GM18526 (cell line): Measurements from ENCODE around the gene GFPT2.

Experiments used
- POLR2A ChIP-seq: IDR thresholded peaks from 3 replicates; pipeline ENCODE4 v1.6.1; 2011; ENCODE audit not compliant: insufficient read length; ENCODE audit errors: extremely low read depth

GFPT2 gene

DNA sequence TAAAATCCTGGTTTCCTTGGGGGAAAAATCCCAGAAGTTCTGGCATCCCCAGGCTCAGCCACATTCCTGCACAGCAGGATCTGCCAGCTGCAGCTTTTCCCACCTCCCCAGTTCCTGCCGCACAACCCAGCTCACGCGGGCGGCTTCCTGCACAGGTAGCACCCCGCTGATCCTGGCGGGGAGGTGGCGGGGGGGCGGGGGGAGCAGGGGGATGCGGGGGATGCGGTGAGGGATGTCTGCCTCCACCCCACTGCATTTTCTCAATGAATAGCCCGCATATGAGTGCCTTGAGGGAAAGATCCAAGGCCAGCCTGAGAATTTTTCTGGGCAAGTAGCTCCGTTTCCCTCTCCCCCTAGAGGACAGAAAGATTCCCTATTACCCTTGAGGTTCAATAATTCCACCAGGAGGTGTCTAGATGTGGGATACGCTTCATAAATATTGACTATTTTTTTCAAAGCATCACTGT is 21.1 kb downstream of the GFPT2 start:
- TF ChIP-seq POLR2A: no peak

DNA sequence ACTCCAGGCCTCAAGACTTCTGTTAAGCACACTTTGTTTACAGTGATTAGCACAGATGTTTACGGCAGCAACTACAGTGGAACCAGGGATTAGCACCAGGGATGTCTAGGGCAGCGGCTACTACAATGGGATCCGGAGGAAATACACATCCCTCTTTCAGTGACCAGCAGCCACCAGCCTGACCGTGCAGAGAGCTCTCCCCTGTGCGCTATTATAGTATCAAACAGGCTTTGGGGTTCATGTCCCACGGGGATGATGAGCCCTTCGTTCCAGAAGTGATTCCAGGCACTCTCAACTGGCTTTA is 21.5 kb downstream of the GFPT2 start:
- no peak for TF ChIP-seq POLR2A

DNA sequence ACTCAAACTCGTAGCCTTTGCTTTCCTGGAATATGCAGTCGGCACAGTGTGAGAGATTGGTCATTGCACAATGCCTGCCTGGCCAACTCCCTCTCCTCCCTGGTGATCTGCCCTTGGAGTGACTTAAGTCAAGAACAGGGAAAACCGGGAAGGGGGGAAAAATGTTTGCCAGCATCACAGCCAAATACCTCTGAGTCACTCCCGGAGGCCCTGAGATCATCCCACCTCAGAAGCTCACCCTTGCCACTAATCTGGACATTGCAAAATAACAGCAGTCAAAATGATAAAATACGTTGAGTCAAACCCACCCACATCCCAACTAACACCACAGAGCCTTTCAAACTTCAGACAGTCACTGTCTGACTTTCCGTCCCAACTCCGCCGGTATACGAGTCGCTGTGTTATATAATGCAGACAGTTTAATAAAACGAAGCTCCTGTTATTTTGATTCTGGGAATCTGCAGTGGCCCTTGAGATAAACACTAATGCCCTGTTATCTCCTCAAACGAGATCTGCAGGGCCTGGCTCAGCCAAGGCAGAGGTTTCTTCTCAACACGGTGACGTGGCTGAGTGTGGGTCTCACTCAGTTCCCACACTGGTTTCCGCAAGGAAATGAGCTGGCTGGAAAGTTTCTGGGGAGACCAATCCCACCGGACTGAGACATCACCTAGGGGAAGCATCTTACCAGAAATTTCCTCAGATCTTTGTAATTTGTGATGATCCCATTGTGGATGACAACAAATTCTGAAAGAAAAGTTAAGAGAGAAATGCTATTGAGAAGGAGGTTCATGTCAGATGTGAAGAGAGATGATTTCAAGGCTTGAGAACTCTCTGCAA is 22.1 kb downstream of the GFPT2 start:
- TF ChIP-seq POLR2A: no peak

DNA sequence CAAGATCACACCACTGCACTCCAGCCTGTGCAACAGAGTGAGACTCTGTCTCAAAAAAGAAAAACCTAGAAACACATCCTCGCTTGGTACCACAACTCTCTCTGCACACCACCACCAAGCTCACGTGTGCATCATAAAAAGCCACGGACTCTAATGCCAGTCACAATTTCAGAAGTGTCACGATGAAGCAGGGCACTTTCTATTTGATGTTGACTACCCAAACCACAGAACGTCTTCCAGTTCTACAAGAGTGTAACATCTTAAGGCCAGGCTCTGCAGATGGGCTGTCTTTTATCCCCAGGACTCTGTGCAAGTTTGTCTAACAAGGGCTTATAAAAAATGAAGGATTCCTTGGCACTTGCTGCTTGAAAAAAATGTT is 22.9 kb downstream of the GFPT2 start:
- TF ChIP-seq POLR2A: no peak

DNA sequence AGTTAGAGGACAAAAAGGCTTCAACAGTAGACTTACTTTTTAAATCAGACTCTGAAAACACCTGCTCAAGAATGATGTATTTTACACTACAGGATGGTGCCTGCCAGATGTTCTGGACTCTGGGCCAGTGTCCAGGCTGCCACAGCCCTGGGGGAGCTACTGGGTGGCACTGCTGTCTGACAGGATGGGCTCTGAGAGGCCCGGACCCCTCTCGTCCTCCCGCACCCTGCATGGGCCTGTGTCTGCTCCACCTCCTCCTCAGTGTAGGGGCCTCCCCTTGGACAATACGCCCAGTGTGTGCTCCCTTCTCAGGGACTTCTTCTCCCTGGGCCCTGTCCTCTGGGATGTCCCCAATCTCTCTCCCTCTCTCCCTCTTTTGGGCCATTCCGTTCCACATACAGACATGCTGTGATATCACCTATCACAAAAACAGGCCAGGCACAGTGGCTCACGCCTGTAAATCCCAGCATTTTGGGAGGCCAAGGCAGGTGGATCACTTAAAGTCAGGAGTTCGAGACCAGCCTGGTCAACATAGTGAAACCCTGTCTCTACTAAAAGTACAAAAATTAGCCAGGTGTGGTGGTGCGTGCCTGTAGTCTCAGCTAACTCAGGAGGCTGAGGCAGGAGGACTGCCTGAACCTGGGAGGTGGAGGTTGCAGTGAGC is 23.4 kb downstream of the GFPT2 start:
- no peak for TF ChIP-seq POLR2A

DNA sequence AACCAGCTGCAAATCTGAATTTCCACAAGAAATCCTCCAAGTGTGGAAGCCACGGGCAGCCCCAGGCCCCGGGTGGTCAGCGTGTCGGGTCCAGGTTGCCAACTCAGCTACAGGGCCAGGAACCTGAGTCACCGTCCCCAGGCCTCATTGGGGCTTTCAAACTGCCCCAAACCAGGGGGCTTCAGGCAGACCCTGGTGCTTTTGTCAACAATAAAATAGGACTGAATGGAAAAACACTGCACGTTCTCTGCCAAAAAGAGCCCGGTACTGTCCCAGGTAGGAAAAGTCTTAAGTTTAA is 24.0 kb downstream of the GFPT2 start:
- TF ChIP-seq POLR2A: no peak

DNA sequence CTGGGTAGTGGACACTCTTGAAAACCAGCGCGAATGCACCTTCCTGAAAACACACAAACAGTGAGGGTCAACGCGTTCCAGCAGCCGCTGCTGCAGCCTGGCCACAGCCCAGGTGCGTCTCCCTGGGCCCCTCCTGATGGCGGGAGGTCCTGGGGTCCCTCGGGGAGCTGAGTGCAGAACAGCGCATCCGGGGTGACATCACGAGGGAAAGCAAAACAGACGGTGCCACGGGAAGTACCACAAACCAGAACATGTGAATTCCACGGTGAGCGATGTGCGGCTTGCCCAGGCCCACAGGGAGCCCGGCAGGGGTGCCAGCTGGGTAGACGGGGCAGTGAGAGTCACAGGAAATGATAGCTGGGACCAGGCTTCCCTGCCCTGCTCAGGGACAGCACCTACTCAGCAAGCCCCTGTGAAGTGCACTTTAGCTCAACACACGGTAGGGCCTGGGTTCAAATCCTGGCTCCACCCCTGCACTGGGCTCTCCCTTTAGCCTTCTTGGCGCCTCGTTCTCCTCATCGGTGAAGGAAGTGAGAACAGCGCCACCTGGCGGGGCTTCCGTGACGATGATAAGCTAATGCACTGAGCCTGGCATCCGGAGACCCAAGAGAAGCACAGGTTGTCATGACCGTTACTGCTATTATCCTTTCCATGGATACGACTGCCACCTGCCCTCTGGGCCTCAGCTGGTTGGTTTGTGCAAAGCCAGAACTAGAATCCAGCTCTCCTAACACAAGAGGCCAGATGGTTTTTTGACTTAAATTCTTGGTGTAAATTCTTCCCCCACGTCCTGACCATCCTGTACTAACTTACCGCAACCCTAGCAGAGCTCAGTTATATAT is 24.6 kb downstream of the GFPT2 start:
- no peak for TF ChIP-seq POLR2A

DNA sequence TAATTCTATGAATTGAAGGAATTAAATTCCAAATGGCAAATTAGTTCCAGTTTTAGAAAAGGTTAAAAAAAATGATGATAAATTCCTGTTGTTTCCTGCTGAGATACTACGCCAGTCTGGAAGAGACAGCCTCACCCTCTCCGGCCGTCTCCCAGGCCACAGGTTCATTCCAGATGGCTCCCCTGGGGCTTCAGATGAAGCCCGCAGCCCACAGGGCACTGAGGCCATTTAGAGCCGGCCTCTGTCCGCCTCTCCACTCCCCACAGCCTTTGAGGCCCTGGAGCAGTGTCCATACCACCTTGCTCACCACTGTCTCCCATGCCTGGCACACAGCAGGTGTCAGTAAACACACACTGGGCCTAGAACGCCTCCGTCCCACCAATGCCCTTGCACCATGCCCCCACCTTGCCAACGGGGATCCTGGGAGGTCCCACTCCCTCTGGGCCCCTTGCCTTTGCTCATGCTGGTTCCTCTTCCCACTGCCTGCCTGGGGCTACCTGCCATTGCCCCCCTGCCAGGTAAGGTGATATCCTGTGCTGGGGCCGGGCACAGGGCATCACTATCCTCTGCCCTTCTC is 26.1 kb downstream of the GFPT2 start:
- no peak for TF ChIP-seq POLR2A

DNA sequence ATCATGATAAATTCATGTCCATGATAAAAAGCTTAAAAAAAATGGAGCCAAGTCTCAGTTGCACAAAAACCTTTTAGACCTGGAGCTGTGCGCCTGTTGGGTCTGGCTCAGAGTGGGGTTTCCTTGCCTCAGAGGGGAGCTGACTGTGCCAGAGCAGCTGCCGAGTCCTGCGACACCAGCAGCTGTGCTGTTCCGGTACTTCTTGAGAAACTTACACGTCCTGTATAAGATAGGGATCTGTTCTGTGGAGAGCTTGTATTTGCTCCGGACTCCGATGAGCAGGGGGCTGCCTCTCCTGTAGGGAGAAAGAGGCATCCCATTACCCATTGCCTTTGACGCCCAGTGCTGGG is 28.6 kb downstream of the GFPT2 start:
- no peak for TF ChIP-seq POLR2A

DNA sequence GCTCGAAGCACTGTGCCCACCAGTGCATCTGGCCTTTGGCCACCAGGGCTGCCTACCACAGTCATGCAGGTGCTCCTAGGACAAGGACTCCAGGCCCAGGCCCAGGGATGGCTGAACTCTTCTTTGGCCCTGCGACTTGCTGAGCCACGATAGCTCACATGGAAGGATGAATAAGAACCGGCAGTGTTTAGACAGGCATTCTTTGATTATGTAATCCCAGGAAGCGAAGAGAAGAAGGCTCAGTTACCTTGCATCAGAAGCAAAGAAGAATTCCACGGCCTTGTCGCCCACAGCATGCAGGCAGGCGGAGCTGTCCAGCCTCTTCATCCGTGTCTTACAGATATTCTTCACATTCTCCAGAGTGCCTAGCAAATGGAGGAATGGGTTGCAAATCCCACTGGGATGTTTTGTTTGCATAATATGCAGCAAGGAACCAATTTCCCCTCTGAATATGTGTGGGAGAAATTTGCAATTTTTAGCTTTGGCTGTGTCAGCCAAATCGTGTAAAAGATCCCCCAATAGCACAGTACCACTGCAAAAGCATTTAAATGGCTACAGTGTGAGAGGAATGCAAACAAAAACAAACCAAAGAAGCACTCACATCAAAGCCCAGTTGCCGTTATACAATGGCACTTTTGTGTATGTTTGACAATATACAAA is 29.1 kb downstream of the GFPT2 start:
- TF ChIP-seq POLR2A: no peak

DNA sequence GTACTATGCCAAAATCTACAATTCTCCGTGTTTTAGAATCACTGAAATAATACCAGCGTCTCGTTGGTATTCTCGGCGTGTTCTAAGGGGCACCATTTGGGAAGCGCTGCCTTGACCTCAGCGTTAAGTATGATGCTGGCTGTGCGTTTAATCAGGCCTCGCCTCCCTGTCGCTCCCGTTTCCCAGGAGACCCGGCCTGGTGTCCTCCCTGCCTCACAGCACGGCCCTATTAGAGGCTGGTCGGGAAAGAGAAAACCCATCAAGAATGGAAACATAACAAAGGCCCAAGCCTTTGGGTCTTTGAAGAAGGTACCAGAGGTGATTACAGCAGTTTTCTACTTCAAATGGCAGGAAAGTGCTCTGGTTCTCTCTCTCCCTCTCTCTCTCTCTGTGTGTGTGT is 30.0 kb downstream of the GFPT2 start:
- TF ChIP-seq POLR2A: no peak

DNA sequence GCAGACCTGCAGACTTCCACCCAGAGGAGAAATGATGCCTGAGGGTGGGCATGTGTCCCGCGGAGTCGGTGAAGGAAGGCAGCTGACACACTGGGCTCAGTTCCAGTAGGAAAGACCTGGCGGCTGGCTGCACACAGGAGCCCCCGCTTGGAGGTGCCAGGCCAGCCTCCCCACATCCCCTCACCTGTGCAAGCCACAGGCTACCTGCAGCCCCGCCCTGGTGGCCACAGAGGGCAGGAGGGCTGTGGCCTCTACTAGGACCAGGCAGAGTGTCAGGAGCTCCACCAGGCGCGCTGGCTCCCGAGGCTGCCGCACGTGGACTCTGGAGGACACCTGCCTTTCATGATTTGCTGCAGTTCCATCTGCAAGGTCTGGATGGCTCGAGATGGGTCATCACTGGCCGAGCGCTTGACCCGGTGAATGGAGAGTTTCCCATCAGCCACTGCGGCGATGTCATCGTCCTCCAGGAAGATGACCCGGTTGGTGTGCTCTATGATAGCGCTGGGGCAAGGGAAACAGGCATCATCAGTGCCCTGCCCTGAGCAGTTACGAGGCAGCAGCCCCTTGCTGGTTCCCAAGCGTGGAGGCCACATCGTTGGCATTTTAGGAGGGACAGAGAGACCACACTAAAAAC is 34.6 kb downstream of the GFPT2 start:
- no peak for TF ChIP-seq POLR2A

DNA sequence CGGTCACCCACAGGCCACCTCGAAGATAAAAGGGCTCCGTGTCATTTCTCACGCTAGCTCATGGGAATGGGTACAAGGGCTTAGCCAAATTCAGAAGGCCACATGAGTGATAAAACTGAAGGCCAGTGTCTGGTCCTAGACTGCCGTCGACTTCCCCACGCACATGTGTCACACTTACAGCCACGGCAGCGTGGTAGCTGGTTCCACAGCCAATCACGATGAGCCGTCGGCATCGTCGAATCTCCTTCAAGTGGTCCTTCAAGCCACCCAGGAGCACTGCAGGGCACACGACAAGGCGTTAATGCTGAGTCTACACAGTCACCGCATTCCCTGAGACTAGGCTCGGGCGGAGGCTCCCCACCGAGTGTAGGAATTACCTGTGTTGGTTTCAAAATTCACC is 36.5 kb downstream of the GFPT2 start:
- TF ChIP-seq POLR2A: no peak

DNA sequence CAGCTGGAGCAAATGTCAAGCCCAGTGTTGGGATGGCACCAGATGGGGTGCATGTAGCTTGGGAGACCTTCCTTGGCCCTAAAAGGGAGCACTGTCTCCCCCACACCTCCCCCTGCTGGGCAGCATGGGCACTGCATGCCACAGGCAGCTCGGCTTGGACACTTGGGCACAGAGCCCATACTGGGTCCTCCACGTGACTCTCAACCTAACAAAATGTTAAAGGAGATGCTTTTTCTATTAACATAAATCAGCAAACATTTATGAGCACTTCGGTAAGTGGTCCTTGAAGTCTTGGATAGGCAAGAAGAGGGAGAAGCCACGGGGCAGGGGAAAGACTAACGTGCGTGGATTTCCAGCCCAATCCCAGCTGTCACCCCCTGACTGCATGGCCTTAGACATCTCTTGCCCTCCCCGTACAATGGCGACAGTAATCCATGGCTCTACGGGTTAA is 37.3 kb downstream of the GFPT2 start:
- TF ChIP-seq POLR2A: no peak
